SK-N-MC (cell line): ENCODE data around the gene HCRTR1.

Experiments
- EZH2 ChIP-seq: fragments of 200-600 bp; sonication (generic); IDR thresholded peaks from one replicate; pipeline ENCODE4 v1.6.1; 2017; ENCODE audit warnings: antibody characterized with exemption
- POLR2AphosphoS5 ChIP-seq: IDR thresholded peaks from 2 replicates; pipeline ENCODE4 v1.6.1; 2012; ENCODE audit warnings: mild to moderate bottlenecking, low read depth, low read length, borderline replicate concordance

GRCh38 chr1:31642366-31642765 is 24.9 kb downstream of the HCRTR1 start:
- TF ChIP-seq EZH2 (no peak), POLR2AphosphoS5 (no peak)
